Natural killer cell (primary cell): ENCODE data around the gene SLX4IP. TPM values are rescaled to one million over a fixed set of nuclear protein-coding genes. Genes with fewer than 3 reads are reported as not detected.

Experiments
- ATAC-seq, 3 donors: fragments of 150-1000 bp in 2 of 3; fragments of 200-7000 bp in 1 of 3; cut with Tn5 transposase; 1 replicate in 1 of 3; 2 replicates in 2 of 3; pipeline ENCODE4 v1.10.0; 2021; ENCODE audit warnings: mild to moderate bottlenecking in 2 of 3, moderate library complexity in 2 of 3
- DNase-seq, 2 donors: peaks; one replicate each; pipeline versions ENCODE4 v3.0.0 to v3.0.0-alpha.2; 2013 to 2021; ENCODE audit warnings: mixed read lengths in 1 of 2
- H3K27ac ChIP-seq: one replicate; pipeline ENCODE4 v1.5.1; 2013; ENCODE audit warnings: mild to moderate bottlenecking, low read length
- H3K27me3 ChIP-seq: one replicate; pipeline ENCODE4 v1.6.1; 2013; ENCODE audit warnings: low read length; ENCODE audit not compliant: control insufficient read depth, insufficient read depth
- H3K36me3 ChIP-seq: one replicate; pipeline ENCODE4 v1.6.1; 2013; ENCODE audit warnings: low read length; ENCODE audit not compliant: control insufficient read depth, insufficient read depth
- H3K4me1 ChIP-seq: one replicate; pipeline ENCODE4 v1.6.1; 2013; ENCODE audit warnings: low read length; ENCODE audit not compliant: control insufficient read depth, insufficient read depth
- H3K4me3 ChIP-seq: one replicate; pipeline ENCODE4 v1.5.1; 2013; ENCODE audit warnings: low read length
- H3K9me3 ChIP-seq: one replicate; pipeline ENCODE4 v1.6.1; 2013; ENCODE audit warnings: low read length; ENCODE audit not compliant: control insufficient read depth, insufficient read depth
- H3K27ac Mint-ChIP-seq, 2 donors: one replicate each; pipeline ENCODE4 v1.8.0; 2022; ENCODE audit warnings: mild to moderate bottlenecking in 2 of 2, mixed read lengths in 2 of 2, moderate library complexity in 1 of 2
- H3K27me3 Mint-ChIP-seq, 2 donors: one replicate each; pipeline ENCODE4 v1.8.0; 2022; ENCODE audit warnings: low read depth in 2 of 2, mixed read lengths in 2 of 2
- H3K36me3 Mint-ChIP-seq: one replicate; pipeline ENCODE4 v1.8.0; 2022; ENCODE audit warnings: mixed read lengths
- H3K4me1 Mint-ChIP-seq, 2 donors: one replicate each; pipeline ENCODE4 v1.8.0; 2022; ENCODE audit warnings: mixed read lengths in 2 of 2
- H3K4me3 Mint-ChIP-seq: one replicate; pipeline ENCODE4 v1.8.0; 2022; ENCODE audit warnings: mild to moderate bottlenecking, moderate library complexity, mixed read lengths
- H3K9me3 Mint-ChIP-seq, 2 donors: one replicate each; pipeline ENCODE4 v1.8.0; 2022; ENCODE audit warnings: mixed read lengths in 2 of 2
- WGBS: methylation state at CpG from one replicate; pipeline ENCODE4 v1.1.7; 2013; ENCODE audit warnings: missing lambda C conversion rate; ENCODE audit not compliant: insufficient coverage; 5-methylcytosine and 5-hydroxymethylcytosine counted together
- intact Hi-C: fragments of 100-400 bp; cut with micrococcal nuclease; formaldehyde crosslinking; loops from one replicate; pipeline ENCODE4 v1.14.2; 2022
- total RNA-seq, 4 donors: library from RNA; stranded (reverse); fragments of 120-200 nt in 1 of 4; gene quantifications; one replicate each; pipeline versions ENCODE4 v1.2.3 to v1.2.4, GENCODE V29; 2013 to 2022
- TF ChIP-seq, protein P1 (sequence below): fragments of 200-600 bp; IDR thresholded peaks from one replicate; pipeline ENCODE4 v1.8.0; 2022; ENCODE audit warnings: antibody characterized with exemption

SLX4IP gene
- total RNA-seq, 3 donors from 2014 or later (not counting 1 experiment from before 2014, with no cell fraction given): 2.9 to 5.5 (median 5.2) TPM

DNA sequence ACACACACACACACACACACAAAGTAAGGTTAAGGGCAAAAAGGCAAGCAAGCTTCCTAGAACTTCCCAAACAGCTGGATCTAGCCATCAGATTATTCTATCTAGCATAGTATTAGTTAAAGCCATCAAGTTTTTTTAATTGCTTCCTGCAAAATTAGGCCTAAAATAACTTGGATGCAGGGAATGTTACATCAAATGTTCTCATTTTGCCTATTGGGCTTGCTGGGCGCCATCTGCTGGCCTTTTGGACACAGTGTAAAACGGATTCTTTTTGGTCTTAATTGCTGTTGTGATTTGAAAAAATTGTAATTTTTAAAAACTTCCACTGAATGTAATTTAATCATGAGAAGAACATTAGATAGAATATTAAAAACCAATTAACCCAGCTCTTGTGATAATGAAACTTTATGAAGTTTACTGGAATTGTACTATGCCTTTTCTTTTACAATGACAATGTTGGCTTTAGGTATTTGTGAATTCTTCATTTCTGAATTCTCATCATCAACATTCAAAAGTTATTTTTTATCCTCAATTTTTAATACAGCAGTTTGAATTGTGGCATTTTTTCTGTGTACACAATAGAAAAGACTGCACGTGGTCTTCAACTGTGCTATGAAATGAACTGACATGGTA, 7.9 kb upstream of the SLX4IP start:
- TF ChIP-seq, protein P1, sequence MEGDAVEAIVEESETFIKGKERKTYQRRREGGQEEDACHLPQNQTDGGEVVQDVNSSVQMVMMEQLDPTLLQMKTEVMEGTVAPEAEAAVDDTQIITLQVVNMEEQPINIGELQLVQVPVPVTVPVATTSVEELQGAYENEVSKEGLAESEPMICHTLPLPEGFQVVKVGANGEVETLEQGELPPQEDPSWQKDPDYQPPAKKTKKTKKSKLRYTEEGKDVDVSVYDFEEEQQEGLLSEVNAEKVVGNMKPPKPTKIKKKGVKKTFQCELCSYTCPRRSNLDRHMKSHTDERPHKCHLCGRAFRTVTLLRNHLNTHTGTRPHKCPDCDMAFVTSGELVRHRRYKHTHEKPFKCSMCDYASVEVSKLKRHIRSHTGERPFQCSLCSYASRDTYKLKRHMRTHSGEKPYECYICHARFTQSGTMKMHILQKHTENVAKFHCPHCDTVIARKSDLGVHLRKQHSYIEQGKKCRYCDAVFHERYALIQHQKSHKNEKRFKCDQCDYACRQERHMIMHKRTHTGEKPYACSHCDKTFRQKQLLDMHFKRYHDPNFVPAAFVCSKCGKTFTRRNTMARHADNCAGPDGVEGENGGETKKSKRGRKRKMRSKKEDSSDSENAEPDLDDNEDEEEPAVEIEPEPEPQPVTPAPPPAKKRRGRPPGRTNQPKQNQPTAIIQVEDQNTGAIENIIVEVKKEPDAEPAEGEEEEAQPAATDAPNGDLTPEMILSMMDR: peak; percentile 87
- DNase-seq: peak in 1 of 2 donors; percentile 70
- H3K36me3 Mint-ChIP-seq: no peaks in the 10 kb centered on the region
- H3K4me1 Mint-ChIP-seq: peaks cover 32 to 52% of the 10 kb centered on the region in 2 donors
- no peaks in the 10 kb centered on the region for H3K27me3 Mint-ChIP-seq
- ATAC-seq: peak; percentile 50 to 69 (median 54)
- Histone ChIP-seq H3K27ac (no peak overlapping the region), H3K4me1 (no peaks in the 10 kb centered on the region), H3K27me3 (no peaks in the 10 kb centered on the region), H3K4me3 (no peak overlapping the region), H3K9me3 (no peaks in the 10 kb centered on the region), H3K36me3 (no peaks in the 10 kb centered on the region)
- 31% methylated on average over 3 of the region's 3 CpGs for WGBS
- H3K9me3 Mint-ChIP-seq: no peaks in the 10 kb centered on the region
- intact Hi-C loops: loop anchor here (1.0 to 5.0 kb wide), 2 partner anchors 449 to 1020 kb away; no protein-coding TSS in a partner anchor
- no peak overlapping the region for H3K27ac Mint-ChIP-seq
- H3K4me3 Mint-ChIP-seq: no peak overlapping the region

DNA sequence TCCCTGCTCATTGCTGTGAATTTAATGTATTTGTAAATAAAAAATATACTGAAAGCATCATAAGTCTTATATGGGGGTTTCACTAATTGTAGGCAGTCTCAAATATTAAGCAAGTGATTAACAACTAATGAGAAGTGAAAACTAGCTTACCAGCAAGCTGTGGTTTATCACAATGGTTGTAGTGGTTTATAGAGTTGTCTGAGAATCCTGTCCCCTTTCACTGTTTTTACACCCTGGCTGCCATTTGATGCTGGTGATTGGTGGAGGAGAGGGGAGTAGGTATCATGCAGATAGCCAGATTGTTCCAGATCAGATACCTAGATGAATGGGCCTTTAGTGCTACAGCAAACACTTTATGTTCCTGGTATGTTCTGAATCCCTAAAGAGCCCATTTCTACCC, 7.1 kb upstream of the SLX4IP start:
- Histone ChIP-seq H3K9me3 (no peaks in the 10 kb centered on the region), H3K4me1 (peaks cover 2% of the 10 kb centered on the region), H3K27ac (no peak overlapping the region), H3K27me3 (no peaks in the 10 kb centered on the region), H3K4me3 (no peak overlapping the region), H3K36me3 (no peaks in the 10 kb centered on the region)
- intact Hi-C loops: loop anchor here (5.0 kb wide), 1 partner anchor 1021 kb away; no protein-coding TSS in a partner anchor
- Mint-ChIP-seq H3K27ac (no peak overlapping the region), H3K4me3 (no peak overlapping the region), H3K9me3 (no peaks in the 10 kb centered on the region), H3K36me3 (no peaks in the 10 kb centered on the region), H3K4me1 (peaks cover 35 to 55% of the 10 kb centered on the region in 2 donors), H3K27me3 (no peaks in the 10 kb centered on the region)
- ATAC-seq: peak in 1 of 3 donors; percentile 43
- TF ChIP-seq, protein P1: no peak
- peak in 1 of 2 donors; percentile 20 for DNase-seq

GRCh38 chr20:10429443-10429981, 5.6 kb upstream of the SLX4IP start:
- H3K4me1 ChIP-seq: peaks cover 9% of the 10 kb centered on the region
- Mint-ChIP-seq H3K4me3 (no peak overlapping the region), H3K36me3 (no peaks in the 10 kb centered on the region), H3K4me1 (peaks cover 46 to 68% of the 10 kb centered on the region in 2 donors), H3K27ac (no peak overlapping the region), H3K27me3 (no peaks in the 10 kb centered on the region), H3K9me3 (no peaks in the 10 kb centered on the region)
- no peaks in the 10 kb centered on the region for H3K27me3 ChIP-seq
- 96% methylated on average over 5 of the region's 5 CpGs for WGBS
- no peak for ATAC-seq
- TF ChIP-seq, protein P1: no peak
- H3K4me3 ChIP-seq: no peak overlapping the region
- no peaks in the 10 kb centered on the region for H3K36me3 ChIP-seq
- no peak for DNase-seq
- intact Hi-C loops: loop anchor here (5.0 kb wide), 1 partner anchor 1022 kb away; no protein-coding TSS in a partner anchor
- H3K9me3 ChIP-seq: no peaks in the 10 kb centered on the region
- no peak overlapping the region for H3K27ac ChIP-seq
